ENCODE data around the gene NMNAT3.

Gene NMNAT3

GRCh38 chr3:139638518-139638917 lies 39.3 kb downstream of the NMNAT3 start:
- no peak overlapping the region for H3K27ac ChIP-seq (ENCODE audit: low read depth, low read length)
- H3K9me3 ChIP-seq (ENCODE audit: control insufficient read depth, insufficient read depth, low read length) = no peaks in the 10 kb centered on the region
- H3K36me3 ChIP-seq (ENCODE audit: control insufficient read depth, low read length) = no peaks in the 10 kb centered on the region
- no peaks in the 10 kb centered on the region for H3K9me2 ChIP-seq (replicated peaks; ENCODE audit: control insufficient read depth, low read length)
- no peaks in the 10 kb centered on the region for H3K79me2 ChIP-seq (ENCODE audit: control insufficient read depth, low read length)
- no peaks in the 10 kb centered on the region for H4K20me1 ChIP-seq (ENCODE audit: control insufficient read depth, insufficient read depth, low read depth, low read length)
- no peaks in the 10 kb centered on the region for H3F3A ChIP-seq (ENCODE audit: control insufficient read depth, insufficient read depth)
- no peak overlapping the region for H3K4me2 ChIP-seq (ENCODE audit: low read length)
- no peak for TF ChIP-seq EZH2phosphoT487 (IDR thresholded peaks at IDR 0.05; ENCODE audit: borderline replicate concordance, low read length)
- no peak for TF ChIP-seq CTCF (IDR thresholded peaks at IDR 0.05; ENCODE audit: low read depth, low read length, poor library complexity, severe bottlenecking)
- H3K4me3 ChIP-seq (ENCODE audit: low read length) = no peak overlapping the region
- no peaks in the 10 kb centered on the region for H3K27me3 ChIP-seq (ENCODE audit: control insufficient read depth, low read length)
- no peaks in the 10 kb centered on the region for H3K4me1 ChIP-seq (ENCODE audit: control insufficient read depth, low read length)

- no peaks in the 10 kb centered on the region for H3K79me2 ChIP-seq (ENCODE audit: control insufficient read depth, low read length)
- H3K4me3 ChIP-seq (ENCODE audit: low read length) = no peak overlapping the region
- no peak overlapping the region for H3K4me2 ChIP-seq (ENCODE audit: low read length)
- H4K20me1 ChIP-seq (ENCODE audit: control insufficient read depth, insufficient read depth, low read depth, low read length) = no peaks in the 10 kb centered on the region
- H3F3A ChIP-seq (ENCODE audit: control insufficient read depth, insufficient read depth) = no peaks in the 10 kb centered on the region
- no peaks in the 10 kb centered on the region for H3K4me1 ChIP-seq (ENCODE audit: control insufficient read depth, low read length)
- no peaks in the 10 kb centered on the region for H3K36me3 ChIP-seq (ENCODE audit: control insufficient read depth, low read length)
- no peak for TF ChIP-seq CTCF (IDR thresholded peaks at IDR 0.05; ENCODE audit: low read depth, low read length, poor library complexity, severe bottlenecking)
- no peak for TF ChIP-seq EZH2phosphoT487 (IDR thresholded peaks at IDR 0.05; ENCODE audit: borderline replicate concordance, low read length)
- H3K27me3 ChIP-seq (ENCODE audit: control insufficient read depth, low read length) = no peaks in the 10 kb centered on the region
- H3K9me2 ChIP-seq (replicated peaks; ENCODE audit: control insufficient read depth, low read length) = no peaks in the 10 kb centered on the region
- no peaks in the 10 kb centered on the region for H3K9me3 ChIP-seq (ENCODE audit: control insufficient read depth, insufficient read depth, low read length)
- no peak overlapping the region for H3K27ac ChIP-seq (ENCODE audit: low read depth, low read length)
Measured at GRCh38 chr3:139636511-139636910, 41.3 kb downstream of the NMNAT3 start.

DNA sequence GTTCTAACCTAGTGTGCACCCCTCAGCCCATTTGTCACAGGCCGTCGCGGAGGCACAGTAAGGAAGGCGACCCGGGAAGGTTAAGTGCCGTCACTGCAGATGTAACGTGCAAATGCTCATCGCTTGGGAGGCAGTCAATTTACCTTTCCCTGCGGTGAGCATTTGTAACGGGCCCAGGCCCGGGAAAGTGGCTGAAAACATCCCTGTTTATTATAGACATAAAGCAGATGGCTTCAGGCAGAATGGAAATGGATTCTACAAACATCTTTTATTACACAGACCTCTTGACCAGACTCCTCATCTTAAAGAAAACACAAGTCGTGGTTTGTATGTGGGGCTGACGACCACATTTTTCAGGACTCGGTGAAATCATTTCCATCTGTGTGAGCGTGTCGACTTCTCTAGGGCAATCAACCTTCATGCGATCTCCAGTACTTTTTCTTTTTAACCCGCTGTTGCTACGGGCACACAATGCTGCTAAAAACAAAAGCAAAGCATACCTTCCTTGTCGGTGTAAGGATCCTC lies 43.6 kb downstream of the NMNAT3 start:
- Histone ChIP-seq H3K4me1 (ENCODE audit: control insufficient read depth, low read length) (no peaks in the 10 kb centered on the region), H3K27ac (ENCODE audit: low read depth, low read length) (no peak overlapping the region), H3K4me3 (ENCODE audit: low read length) (no peak overlapping the region), H3K79me2 (ENCODE audit: control insufficient read depth, low read length) (no peaks in the 10 kb centered on the region), H3K9me3 (ENCODE audit: control insufficient read depth, insufficient read depth, low read length) (no peaks in the 10 kb centered on the region), H3K36me3 (ENCODE audit: control insufficient read depth, low read length) (no peaks in the 10 kb centered on the region), H3K27me3 (ENCODE audit: control insufficient read depth, low read length) (no peaks in the 10 kb centered on the region), H3K4me2 (ENCODE audit: low read length) (no peak overlapping the region), H3F3A (ENCODE audit: control insufficient read depth, insufficient read depth) (no peaks in the 10 kb centered on the region), H3K9me2 (replicated peaks; ENCODE audit: control insufficient read depth, low read length) (no peaks in the 10 kb centered on the region), H4K20me1 (ENCODE audit: control insufficient read depth, insufficient read depth, low read depth, low read length) (no peaks in the 10 kb centered on the region)
- TF ChIP-seq EZH2phosphoT487 (IDR thresholded peaks at IDR 0.05; ENCODE audit: borderline replicate concordance, low read length) = no peak
- TF ChIP-seq CTCF (IDR thresholded peaks at IDR 0.05; ENCODE audit: low read depth, low read length, poor library complexity, severe bottlenecking) = no peak
